ENCODE measurements around the gene TK1.

DNA sequence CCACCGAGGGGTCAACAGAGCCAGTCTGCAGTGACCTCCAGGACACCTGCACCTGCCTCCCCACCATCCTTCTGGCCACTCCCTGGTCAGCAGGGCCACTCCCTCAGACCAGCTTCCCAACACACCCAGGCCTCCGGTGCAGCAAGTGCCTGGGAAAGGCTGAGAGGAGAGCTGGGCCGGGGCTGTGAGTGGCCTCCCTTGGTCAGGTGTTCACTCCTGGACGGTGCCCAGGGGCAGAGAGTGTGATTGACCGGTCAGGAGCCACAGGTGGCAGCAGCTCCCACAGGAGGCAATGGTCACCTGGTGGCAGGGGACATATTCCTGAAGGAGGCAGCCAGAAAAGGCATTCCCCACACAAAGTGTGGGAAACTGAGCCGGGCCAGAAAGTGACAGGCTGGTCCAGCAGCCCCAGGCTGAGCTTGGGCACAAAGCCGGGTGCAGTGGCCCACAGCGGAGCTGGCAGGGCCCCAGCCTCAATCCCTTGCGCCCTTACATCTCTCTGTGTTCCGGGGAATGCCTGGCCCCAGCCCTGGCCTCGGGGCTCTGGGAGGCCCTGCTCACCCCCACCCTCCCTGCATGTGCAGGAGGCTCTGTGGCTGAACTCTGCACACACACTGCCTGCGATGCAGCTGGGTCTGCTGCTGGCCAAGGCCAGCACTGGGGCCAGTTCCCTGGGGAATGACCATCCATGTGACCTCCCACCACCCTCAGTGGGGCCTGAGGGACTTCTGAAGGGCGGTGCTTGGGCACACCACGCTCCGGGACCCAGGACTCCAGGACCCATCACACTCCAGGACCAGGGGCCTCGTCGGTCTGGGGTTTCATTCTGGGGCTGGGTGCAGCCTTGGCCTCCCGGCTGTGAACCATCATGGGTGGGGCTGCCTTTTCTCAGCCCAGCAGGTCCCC, 41.9 kb downstream of the TK1 start:
- TF ChIP-seq EZH2 (IDR thresholded peaks at IDR 0.05; ENCODE audit: low read length, unreplicated experiment) (no peak), CTCF (conservative IDR thresholded peaks at IDR 0.05; ENCODE audit: low read depth, low read length) (no peak)

Data from PC-3 (cell line).